Astrocyte (in vitro differentiated cells and primary cell): ENCODE results near the gene APBA2. TPM values are rescaled to one million over a fixed set of nuclear protein-coding genes. Genes with fewer than 3 reads are reported as not detected.

Source experiments
- DNase-seq: peaks from one replicate; pipeline ENCODE4 v3.0.0-alpha.2; 2010; ENCODE audit warnings: low read depth
- FAIRE-seq: peaks from 2 replicates; lab custom pipeline; 2011; peaks lifted over from hg19 to GRCh38; lab: Jason Lieb, UNC
- H2AFZ ChIP-seq: 2 replicates; pipeline ENCODE4 v1.6.0; 2012; ENCODE audit warnings: low read depth, low read length, inconsistent platforms
- H3K27ac ChIP-seq: 2 replicates; pipeline ENCODE4 v1.5.1; 2011; ENCODE audit warnings: low read depth, low read length, inconsistent platforms
- H3K27me3 ChIP-seq: 2 replicates; pipeline ENCODE4 v1.6.0; 2011; ENCODE audit warnings: low read length, inconsistent platforms; ENCODE audit not compliant: insufficient read depth
- H3K36me3 ChIP-seq: 2 replicates; pipeline ENCODE4 v1.5.1; 2011; ENCODE audit warnings: low read length, inconsistent platforms; ENCODE audit not compliant: insufficient read depth
- H3K4me1 ChIP-seq: 2 replicates; pipeline ENCODE4 v1.5.1; 2011; ENCODE audit warnings: low read length, inconsistent platforms; ENCODE audit not compliant: insufficient read depth
- H3K4me2 ChIP-seq: 2 replicates; pipeline ENCODE4 v1.6.0; 2012; ENCODE audit warnings: low read length, inconsistent platforms
- H3K4me3 ChIP-seq: 2 replicates; pipeline ENCODE4 v1.5.1; 2011; ENCODE audit warnings: low read depth, mild to moderate bottlenecking, low read length, inconsistent platforms; ENCODE audit not compliant: insufficient read depth
- H3K79me2 ChIP-seq: 2 replicates; pipeline ENCODE4 v1.6.0; 2012; ENCODE audit warnings: mild to moderate bottlenecking, low read length, inconsistent platforms; ENCODE audit not compliant: insufficient read depth
- H3K9ac ChIP-seq: 2 replicates; pipeline ENCODE4 v1.6.0; 2012; ENCODE audit warnings: mild to moderate bottlenecking, low read length, inconsistent platforms
- H3K9me3 ChIP-seq: 2 replicates; pipeline ENCODE4 v1.5.1; 2012; ENCODE audit warnings: low read depth, mild to moderate bottlenecking, low read length, inconsistent platforms; ENCODE audit not compliant: insufficient read depth
- H4K20me1 ChIP-seq: 2 replicates; pipeline ENCODE4 v1.6.0; 2012; ENCODE audit warnings: low read length, inconsistent platforms; ENCODE audit not compliant: insufficient read depth
- H3K27ac Mint-ChIP-seq: one replicate; pipeline ENCODE4 v1.8.0; 2021; ENCODE audit warnings: mild to moderate bottlenecking, mixed read lengths; ENCODE audit not compliant: unreplicated experiment
- H3K27me3 Mint-ChIP-seq: one replicate; pipeline ENCODE4 v1.8.0; 2021; ENCODE audit warnings: low read depth, mixed read lengths; ENCODE audit not compliant: unreplicated experiment
- H3K36me3 Mint-ChIP-seq: one replicate; pipeline ENCODE4 v1.8.0; 2021; ENCODE audit warnings: low read depth, mixed read lengths; ENCODE audit not compliant: unreplicated experiment
- H3K4me1 Mint-ChIP-seq: one replicate; pipeline ENCODE4 v1.8.0; 2021; ENCODE audit warnings: low read depth, mixed read lengths; ENCODE audit not compliant: unreplicated experiment
- H3K4me3 Mint-ChIP-seq: one replicate; pipeline ENCODE4 v1.8.0; 2021; ENCODE audit warnings: mild to moderate bottlenecking, moderate library complexity, mixed read lengths; ENCODE audit not compliant: unreplicated experiment
- H3K9me3 Mint-ChIP-seq: one replicate; pipeline ENCODE4 v1.8.0; 2021; ENCODE audit warnings: mild to moderate bottlenecking, mixed read lengths; ENCODE audit not compliant: unreplicated experiment
- CTCF ChIP-seq: IDR thresholded peaks from 2 replicates; pipeline ENCODE4 v1.5.1; 2011; ENCODE audit warnings: low read depth, mild to moderate bottlenecking, inconsistent platforms, low read length, moderate library complexity; ENCODE audit not compliant: insufficient read depth
- EZH2 ChIP-seq: IDR thresholded peaks from 2 replicates; pipeline ENCODE4 v1.6.1; 2012; ENCODE audit warnings: mild to moderate bottlenecking, low read length, inconsistent platforms; ENCODE audit not compliant: insufficient read depth
- total RNA-seq: library from RNA; stranded (reverse); gene quantifications from 2 replicates; pipeline ENCODE4 v1.2.1, GENCODE V29; 2021

Gene APBA2
- total RNA-seq, 1 donor from 2014 or later = 15.2 TPM

- Histone ChIP-seq H3K79me2 (no peaks in the 10 kb centered on the region), H3K9me3 (no peaks in the 10 kb centered on the region), H3K4me2 (no peak overlapping the region), H3K27me3 (no peaks in the 10 kb centered on the region), H3K4me3 (no peak overlapping the region), H3K9ac (no peak overlapping the region), H2AFZ (no peak overlapping the region), H3K4me1 (peaks cover 36% of the 10 kb centered on the region), H3K27ac (no peak overlapping the region), H3K36me3 (no peaks in the 10 kb centered on the region), H4K20me1 (no peaks in the 10 kb centered on the region)
- Mint-ChIP-seq H3K27me3 (peaks cover 11% of the 10 kb centered on the region), H3K27ac (no peak overlapping the region), H3K9me3 (peaks cover 2% of the 10 kb centered on the region), H3K4me1 (peaks cover 25% of the 10 kb centered on the region), H3K4me3 (no peak overlapping the region), H3K36me3 (peaks cover 3% of the 10 kb centered on the region)
- TF ChIP-seq CTCF (no peak), EZH2 (no peak)
- FAIRE-seq = no peak
- no peak for DNase-seq
These were observed 253.3 kb downstream of the APBA2 start for GRCh38 chr15:29139072-29139471.

GRCh38 chr15:29139540-29140459 lies 254.0 kb downstream of the APBA2 start:
- Histone ChIP-seq H3K9me3 (no peaks in the 10 kb centered on the region), H2AFZ (peak overlapping the region; percentile 56), H3K79me2 (no peaks in the 10 kb centered on the region), H3K36me3 (no peaks in the 10 kb centered on the region), H3K9ac (no peak overlapping the region), H4K20me1 (no peaks in the 10 kb centered on the region), H3K4me1 (peaks cover 40% of the 10 kb centered on the region), H3K4me3 (no peak overlapping the region), H3K27ac (no peak overlapping the region), H3K27me3 (no peaks in the 10 kb centered on the region), H3K4me2 (peak overlapping the region; percentile 70)
- H3K9me3 Mint-ChIP-seq = peaks cover 2% of the 10 kb centered on the region
- H3K36me3 Mint-ChIP-seq = peaks cover 3% of the 10 kb centered on the region
- FAIRE-seq = no peak
- peaks cover 26% of the 10 kb centered on the region for H3K4me1 Mint-ChIP-seq
- no peak overlapping the region for H3K27ac Mint-ChIP-seq
- H3K4me3 Mint-ChIP-seq = no peak overlapping the region
- DNase-seq = no peak
- TF ChIP-seq EZH2 (no peak), CTCF (peak; percentile 56)
- H3K27me3 Mint-ChIP-seq = peaks cover 11% of the 10 kb centered on the region
